K562 (cell line): ENCODE data around the gene LAMB3. TPM values are rescaled to one million over a fixed set of nuclear protein-coding genes. Genes with fewer than 3 reads are reported as not detected.

Experiments
- ATAC-seq: fragments of 200-7000 bp; cut with Tn5 transposase; 3 replicates; pipeline ENCODE4 v1.9.1; 2020; ENCODE audit warnings: moderate library complexity
- BruUV-seq: library from RNA; stranded (reverse); fragments of 400-500 nt; replicated peaks from 2 replicates; lab custom pipeline; 2021; lab: Mats Ljungman, UMichigan
- CTCF ChIA-PET: fragments of 300-600 bp; formaldehyde crosslinking; extraction: SDS; loops from one replicate; lab custom pipeline; 2021; ENCODE audit warnings: low intra/inter-chr PET ratio; lab: Yijun Ruan, JAX
- POLR2A ChIA-PET: fragments of 300-600, 350-650 bp; sonication (Branson Sonifier 250); formaldehyde crosslinking; extraction: SDS; loops from one replicate; lab custom pipeline; 2021; ENCODE audit warnings: antibody characterized with exemption, inconsistent platforms; lab: Yijun Ruan, JAX
- DNase-seq, 4 experiments: peaks; one replicate each; pipeline versions ENCODE4 v3.0.0 to v3.0.0-alpha.2; 2011 to 2018; ENCODE audit warnings: low spot score in 3 of 4, mixed read lengths in 3 of 4; ENCODE audit errors: extremely low read depth in 1 of 4
- FAIRE-seq: peaks from 2 replicates; lab custom pipeline; 2011; peaks lifted over from hg19 to GRCh38; lab: Jason Lieb, UNC
- H2AFZ ChIP-seq: 2 replicates; pipeline ENCODE4 v1.6.0; 2011; ENCODE audit warnings: low read depth, low read length, control low read depth, inconsistent platforms
- H3K27ac ChIP-seq: fragments of 200-600 bp; 3 replicates; pipeline ENCODE4 v1.8.0; 2011; ENCODE audit warnings: low read depth, mild to moderate bottlenecking, control low read depth, inconsistent platforms, low read length, moderate library complexity, mixed read lengths; ENCODE audit errors: extremely low read depth
- H3K27me3 ChIP-seq, 2 experiments: fragments of 300-600 bp in 1 of 2; 2 replicates in 1 of 2; 3 replicates in 1 of 2; pipeline versions ENCODE4 v1.6.0 to v1.8.0; 2011; ENCODE audit warnings: inconsistent platforms in 2 of 2, low read length in 2 of 2, mild to moderate bottlenecking in 1 of 2, mixed read lengths in 1 of 2, moderate library complexity in 1 of 2; ENCODE audit not compliant: control insufficient read depth in 2 of 2, insufficient read depth in 2 of 2
- H3K36me3 ChIP-seq: fragments of 300-600 bp; 3 replicates; pipeline ENCODE4 v1.8.0; 2011; ENCODE audit warnings: mild to moderate bottlenecking, low read length, inconsistent platforms; ENCODE audit not compliant: control insufficient read depth, insufficient read depth
- H3K4me1 ChIP-seq, 2 experiments: fragments of 200-600 bp in 1 of 2; replicated peaks in 1 of 2; 2 replicates in 1 of 2; 3 replicates in 1 of 2; pipeline versions ENCODE4 v1.5.1 to v1.8.0; 2011; ENCODE audit warnings: inconsistent platforms in 2 of 2, low read length in 2 of 2, mild to moderate bottlenecking in 1 of 2, mixed read lengths in 1 of 2, moderate library complexity in 1 of 2; ENCODE audit not compliant: control insufficient read depth in 2 of 2, insufficient read depth in 2 of 2
- H3K4me2 ChIP-seq: 2 replicates; pipeline ENCODE4 v1.6.1; 2011; ENCODE audit warnings: low read length, control low read depth, inconsistent platforms, mixed read lengths; ENCODE audit not compliant: insufficient read depth
- H3K4me3 ChIP-seq: fragments of 200-600 bp; sonication (generic), shearing (Covaris generic); 2 replicates; pipeline ENCODE4 v1.5.1; 2016; ENCODE audit warnings: control low read depth, inconsistent platforms
- H3K79me2 ChIP-seq: fragments of 200-600 bp; 3 replicates; pipeline ENCODE4 v1.8.0; 2011; ENCODE audit warnings: low read length, inconsistent platforms; ENCODE audit not compliant: control insufficient read depth, insufficient read depth
- H3K9ac ChIP-seq, 2 experiments: 2 replicates each; pipeline versions ENCODE4 v1.6.0 to v1.6.1; 2011; ENCODE audit warnings: low read depth in 2 of 2, low read length in 2 of 2, control low read depth in 1 of 2, inconsistent platforms in 1 of 2, mild to moderate bottlenecking in 1 of 2, mixed read lengths in 1 of 2; ENCODE audit not compliant: insufficient read depth in 1 of 2
- H3K9me1 ChIP-seq: one replicate; pipeline ENCODE4 v1.6.0; 2011; ENCODE audit warnings: inconsistent platforms, mild to moderate bottlenecking, low read length, moderate library complexity; ENCODE audit not compliant: control insufficient read depth, insufficient read depth
- H3K9me3 ChIP-seq: replicated peaks from 2 replicates; pipeline ENCODE4 v1.5.1; 2011; ENCODE audit warnings: low read depth, low read length, inconsistent platforms; ENCODE audit not compliant: control insufficient read depth, insufficient read depth
- H4K20me1 ChIP-seq: replicated peaks from 2 replicates; pipeline ENCODE4 v1.6.1; 2011; ENCODE audit warnings: low read length, inconsistent platforms, mixed read lengths; ENCODE audit not compliant: control insufficient read depth, insufficient read depth
- CHD4 ChIP-seq: fragments of 200-600 bp; sonication (generic); IDR thresholded peaks from 3 replicates; pipeline ENCODE4 v1.6.1; 2012; ENCODE audit warnings: low read depth, mild to moderate bottlenecking, mixed read lengths, low read length, inconsistent platforms; ENCODE audit not compliant: insufficient read depth, insufficient replicate concordance, poor library complexity, severe bottlenecking
- DACH1 ChIP-seq: fragments of 450-650 bp; IDR thresholded peaks from 2 replicates; pipeline ENCODE4 v1.6.1; 2018; ENCODE audit not compliant: partially characterized antibody
- MYC ChIP-seq, 2 experiments: fragments of 250-450 bp in 1 of 2; sonication (Bioruptor Pico) in 1 of 2; IDR thresholded peaks; 2 replicates each; pipeline versions ENCODE4 v1.5.1 to v1.6.1; 2012 to 2021; ENCODE audit warnings: low read depth in 2 of 2, borderline replicate concordance in 1 of 2, improper control_type of control experiment in 1 of 2, low read length in 1 of 2, mild to moderate bottlenecking in 1 of 2, moderate library complexity in 1 of 2
- NR3C1 ChIP-seq: sonication (generic); formaldehyde crosslinking; IDR thresholded peaks from 2 replicates; pipeline ENCODE4 v1.8.1; 2022; ENCODE audit warnings: missing genetic modification reagents
- WGBS: fragments of 100-300 bp; shearing (Covaris generic); methylation state at CpG from one replicate; pipeline ENCODE4 v1.1.6; 2016; ENCODE audit warnings: low coverage, mixed read lengths; ENCODE audit not compliant: insufficient coverage; ENCODE audit errors: missing lambda C conversion rate; 5-methylcytosine and 5-hydroxymethylcytosine counted together
- in situ Hi-C: fragments of 300-500 bp; cut with MboI; formaldehyde crosslinking; loops from 4 replicates; pipeline ENCODE4 v1.15.0; 2018; ENCODE audit warnings: inconsistent platforms, mixed read lengths
- intact Hi-C: fragments of 100-400 bp; cut with micrococcal nuclease; formaldehyde crosslinking; loops from 2 replicates; pipeline ENCODE4 v1.14.2; 2022
- polyA plus RNA-seq, 8 experiments: library from polyadenylated mRNA; depleted of rRNA in 4 of 8; stranded (reverse) in 5 of 8; unstranded in 3 of 8; fragments of >200 nt; fragmentation: Nextera tagmentation in 2 of 8; fragmentation: Illumina TruSeq in 1 of 8; extraction: Ambion mirVana in 2 of 8; extraction: Trizol in 1 of 8; gene quantifications; 2 replicates each; pipeline versions ENCODE4 v1.2.1 to v1.2.3, GENCODE V29; 2011 to 2014; ENCODE audit warnings: inconsistent platforms in 1 of 8, missing spikeins in 1 of 8
- total RNA-seq, 7 experiments: library from RNA; depleted of rRNA in 6 of 7; stranded (reverse); fragments of >200 nt in 6 of 7; fragmentation: Illumina TruSeq in 2 of 7; extraction: Trizol in 2 of 7; gene quantifications; 2 replicates each; pipeline versions ENCODE4 v1.2.1 to v1.2.3, GENCODE V29; 2011 to 2021; ENCODE audit warnings: low replicate concordance in 1 of 7
- TF ChIP-seq, protein P1 (sequence below), 2 experiments: fragments of 450-650 bp; formaldehyde crosslinking in 1 of 2; IDR thresholded peaks; 2 replicates each; pipeline versions ENCODE4 v1.4.0 to v1.6.1; 2014 to 2020; ENCODE audit warnings: mild to moderate bottlenecking in 2 of 2, borderline replicate concordance in 1 of 2, low read depth in 1 of 2
- TF ChIP-seq, protein P2 (sequence below), 3 experiments: fragments of 200-800 bp in 1 of 3; fragments of 250-450 bp in 1 of 3; fragments of 450-650 bp in 1 of 3; sonication (Bioruptor Pico) in 1 of 3; sonication (Bioruptor generic) in 1 of 3; formaldehyde crosslinking in 1 of 3; IDR thresholded peaks; 2 replicates each; pipeline versions ENCODE4 v1.6.1 to v1.8.0; 2016 to 2022; ENCODE audit warnings: mild to moderate bottlenecking in 2 of 3, missing genetic modification characterization in 2 of 3, missing compliant biosample characterization in 1 of 3, moderate library complexity in 1 of 3

LAMB3 gene
- total and polyA plus RNA-seq, 9 of the 15 experiments (the other 6 are each of a cell fraction or from before 2014, with no cell fraction given): 0.08 to 1.3 (median 0.91) TPM

DNA sequence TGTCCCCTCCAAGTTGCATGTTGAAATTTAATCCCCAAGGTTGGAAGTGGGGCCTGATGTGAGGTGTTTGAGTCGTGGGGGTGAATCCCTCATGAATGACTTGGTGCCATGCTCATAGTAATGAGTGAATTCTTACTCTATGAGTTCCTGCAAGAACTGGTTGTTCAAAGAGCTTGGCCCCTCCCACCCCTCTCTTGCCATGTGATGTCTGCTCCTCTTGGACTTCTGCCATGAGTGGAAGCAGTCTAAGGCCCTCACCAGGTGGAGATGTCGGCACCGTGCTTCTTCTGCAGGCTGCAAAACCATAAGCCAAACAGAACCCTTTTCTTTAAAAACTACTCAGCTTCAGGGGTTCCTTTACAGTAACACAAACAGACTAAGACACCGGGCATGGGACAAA, 37.3 kb upstream of the LAMB3 start:
- Histone ChIP-seq H3K27ac (no peak overlapping the region), H3K79me2 (no peaks in the 10 kb centered on the region), H3K4me2 (no peak overlapping the region), H3K9me3 (no peaks in the 10 kb centered on the region), H3K27me3 (peaks cover 4% of the 10 kb centered on the region in 2 experiments; a peak in 2 of 5 replicates), H2AFZ (no peak overlapping the region), H3K4me3 (no peak overlapping the region), H3K9ac (no peak overlapping the region), H4K20me1 (no peaks in the 10 kb centered on the region; the same call in 1 of the 2 replicates), H3K4me1 (no peaks in the 10 kb centered on the region; a peak in 3 of 5 replicates), H3K36me3 (no peaks in the 10 kb centered on the region), H3K9me1 (no peaks in the 10 kb centered on the region)
- ATAC-seq: peak; percentile 74
- CTCF ChIA-PET: no interaction called here
- peak in 1 of 4 experiments; percentile 54 for DNase-seq
- FAIRE-seq: no peak
- intact Hi-C loops: no loop called here
- 2% methylated on average over 4 of the region's 4 CpGs for WGBS
- in situ Hi-C loops: loop anchor here (5.0 kb wide), 1 partner anchor 52 kb away; no protein-coding TSS in a partner anchor
- POLR2A ChIA-PET: interaction anchor here (0.7 to 1.7 kb wide), 6 partner anchors 13 to 120 kb away, joined by 3 to 10 read pairs (median 4); partner anchors contain the start of gene G0S2
- no TSS peak for BruUV-seq
- TF ChIP-seq DACH1 (no peak), NR3C1 (no peak), CHD4 (no peak), MYC (IDR thresholded peaks at IDR 0.05; ENCODE audit: low read depth, low read length) (peak; percentile 24; the same call in 1 of the 2 replicates), MYC (CRISPR knock-in tag; IDR thresholded peaks at IDR 0.05; ENCODE audit: borderline replicate concordance, low read depth) (no peak)
- TF ChIP-seq, protein P1, sequence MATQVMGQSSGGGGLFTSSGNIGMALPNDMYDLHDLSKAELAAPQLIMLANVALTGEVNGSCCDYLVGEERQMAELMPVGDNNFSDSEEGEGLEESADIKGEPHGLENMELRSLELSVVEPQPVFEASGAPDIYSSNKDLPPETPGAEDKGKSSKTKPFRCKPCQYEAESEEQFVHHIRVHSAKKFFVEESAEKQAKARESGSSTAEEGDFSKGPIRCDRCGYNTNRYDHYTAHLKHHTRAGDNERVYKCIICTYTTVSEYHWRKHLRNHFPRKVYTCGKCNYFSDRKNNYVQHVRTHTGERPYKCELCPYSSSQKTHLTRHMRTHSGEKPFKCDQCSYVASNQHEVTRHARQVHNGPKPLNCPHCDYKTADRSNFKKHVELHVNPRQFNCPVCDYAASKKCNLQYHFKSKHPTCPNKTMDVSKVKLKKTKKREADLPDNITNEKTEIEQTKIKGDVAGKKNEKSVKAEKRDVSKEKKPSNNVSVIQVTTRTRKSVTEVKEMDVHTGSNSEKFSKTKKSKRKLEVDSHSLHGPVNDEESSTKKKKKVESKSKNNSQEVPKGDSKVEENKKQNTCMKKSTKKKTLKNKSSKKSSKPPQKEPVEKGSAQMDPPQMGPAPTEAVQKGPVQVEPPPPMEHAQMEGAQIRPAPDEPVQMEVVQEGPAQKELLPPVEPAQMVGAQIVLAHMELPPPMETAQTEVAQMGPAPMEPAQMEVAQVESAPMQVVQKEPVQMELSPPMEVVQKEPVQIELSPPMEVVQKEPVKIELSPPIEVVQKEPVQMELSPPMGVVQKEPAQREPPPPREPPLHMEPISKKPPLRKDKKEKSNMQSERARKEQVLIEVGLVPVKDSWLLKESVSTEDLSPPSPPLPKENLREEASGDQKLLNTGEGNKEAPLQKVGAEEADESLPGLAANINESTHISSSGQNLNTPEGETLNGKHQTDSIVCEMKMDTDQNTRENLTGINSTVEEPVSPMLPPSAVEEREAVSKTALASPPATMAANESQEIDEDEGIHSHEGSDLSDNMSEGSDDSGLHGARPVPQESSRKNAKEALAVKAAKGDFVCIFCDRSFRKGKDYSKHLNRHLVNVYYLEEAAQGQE (IDR thresholded peaks at IDR 0.05; ENCODE audit: borderline replicate concordance): peak; percentile 65
- TF ChIP-seq, protein P1 (CRISPR knock-in tag; IDR thresholded peaks at IDR 0.05; ENCODE audit: low read depth): no peak
- TF ChIP-seq, protein P2, sequence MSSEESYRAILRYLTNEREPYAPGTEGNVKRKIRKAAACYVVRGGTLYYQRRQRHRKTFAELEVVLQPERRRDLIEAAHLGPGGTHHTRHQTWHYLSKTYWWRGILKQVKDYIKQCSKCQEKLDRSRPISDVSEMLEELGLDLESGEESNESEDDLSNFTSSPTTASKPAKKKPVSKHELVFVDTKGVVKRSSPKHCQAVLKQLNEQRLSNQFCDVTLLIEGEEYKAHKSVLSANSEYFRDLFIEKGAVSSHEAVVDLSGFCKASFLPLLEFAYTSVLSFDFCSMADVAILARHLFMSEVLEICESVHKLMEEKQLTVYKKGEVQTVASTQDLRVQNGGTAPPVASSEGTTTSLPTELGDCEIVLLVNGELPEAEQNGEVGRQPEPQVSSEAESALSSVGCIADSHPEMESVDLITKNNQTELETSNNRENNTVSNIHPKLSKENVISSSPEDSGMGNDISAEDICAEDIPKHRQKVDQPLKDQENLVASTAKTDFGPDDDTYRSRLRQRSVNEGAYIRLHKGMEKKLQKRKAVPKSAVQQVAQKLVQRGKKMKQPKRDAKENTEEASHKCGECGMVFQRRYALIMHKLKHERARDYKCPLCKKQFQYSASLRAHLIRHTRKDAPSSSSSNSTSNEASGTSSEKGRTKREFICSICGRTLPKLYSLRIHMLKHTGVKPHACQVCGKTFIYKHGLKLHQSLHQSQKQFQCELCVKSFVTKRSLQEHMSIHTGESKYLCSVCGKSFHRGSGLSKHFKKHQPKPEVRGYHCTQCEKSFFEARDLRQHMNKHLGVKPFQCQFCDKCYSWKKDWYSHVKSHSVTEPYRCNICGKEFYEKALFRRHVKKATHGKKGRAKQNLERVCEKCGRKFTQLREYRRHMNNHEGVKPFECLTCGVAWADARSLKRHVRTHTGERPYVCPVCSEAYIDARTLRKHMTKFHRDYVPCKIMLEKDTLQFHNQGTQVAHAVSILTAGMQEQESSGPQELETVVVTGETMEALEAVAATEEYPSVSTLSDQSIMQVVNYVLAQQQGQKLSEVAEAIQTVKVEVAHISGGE (CRISPR knock-in tag; IDR thresholded peaks at IDR 0.05): 0 out of 6 replicates have a peak, but pooled peaks of 1 of the 3 experiments have one; percentile 33
